GM06990 (cell line): Measurements from ENCODE around the gene CPED1.

ENCODE experiments used
- DNase-seq: peaks from one replicate; pipeline ENCODE4 v3.0.0-alpha.2; 2011; ENCODE audit not compliant: insufficient read length; ENCODE audit errors: extremely low read depth
- H3K27me3 ChIP-seq: replicated peaks from 2 replicates; pipeline ENCODE4 v1.6.0; 2011; ENCODE audit warnings: low read length; ENCODE audit not compliant: control insufficient read depth, insufficient read depth
- H3K36me3 ChIP-seq: 2 replicates; pipeline ENCODE4 v1.5.1; 2011; ENCODE audit warnings: low read length; ENCODE audit not compliant: control insufficient read depth, insufficient read depth
- H3K4me3 ChIP-seq: replicated peaks from 2 replicates; pipeline ENCODE4 v1.5.1; 2011; ENCODE audit warnings: low read depth, mild to moderate bottlenecking, control low read depth, low read length
- CTCF ChIP-seq: IDR thresholded peaks from 2 replicates; pipeline ENCODE4 v1.5.1; 2011; ENCODE audit warnings: low read length, control low read depth, mild to moderate bottlenecking, inconsistent platforms; ENCODE audit not compliant: insufficient read depth, poor library complexity, severe bottlenecking

The CPED1 gene

GRCh38 chr7:121156825-121157224 lies 168.3 kb downstream of the CPED1 start:
- H3K36me3 ChIP-seq = no peaks in the 10 kb centered on the region
- no peak overlapping the region for H3K4me3 ChIP-seq
- no peaks in the 10 kb centered on the region for H3K27me3 ChIP-seq
- no peak for DNase-seq
- TF ChIP-seq CTCF = no peak

- Histone ChIP-seq H3K36me3 (no peaks in the 10 kb centered on the region), H3K27me3 (no peaks in the 10 kb centered on the region), H3K4me3 (no peak overlapping the region)
- TF ChIP-seq CTCF = no peak
- no peak for DNase-seq
Observed at GRCh38 chr7:121157341-121157751, 168.8 kb downstream of the CPED1 start.

GRCh38 chr7:121157885-121158590 lies 169.5 kb downstream of the CPED1 start:
- Histone ChIP-seq H3K36me3 (no peaks in the 10 kb centered on the region), H3K27me3 (no peaks in the 10 kb centered on the region), H3K4me3 (no peak overlapping the region)
- no peak for TF ChIP-seq CTCF
- DNase-seq = no peak

GRCh38 chr7:121158665-121159064 lies 170.2 kb downstream of the CPED1 start:
- Histone ChIP-seq H3K4me3 (no peak overlapping the region), H3K36me3 (no peaks in the 10 kb centered on the region), H3K27me3 (no peaks in the 10 kb centered on the region)
- no peak for TF ChIP-seq CTCF
- DNase-seq = no peak

GRCh38 chr7:121159553-121159952 lies 171.0 kb downstream of the CPED1 start:
- Histone ChIP-seq H3K27me3 (no peaks in the 10 kb centered on the region), H3K4me3 (no peak overlapping the region), H3K36me3 (no peaks in the 10 kb centered on the region)
- no peak for DNase-seq
- no peak for TF ChIP-seq CTCF
